HEK293 (cell line): ENCODE measurements around the gene TMEM259.

Source experiments
- GLIS2 ChIP-seq: fragments of 450-650 bp; formaldehyde crosslinking; IDR thresholded peaks from 2 replicates; pipeline ENCODE4 v1.5.1; 2016; ENCODE audit warnings: missing biosample characterization, missing genetic modification characterization
- HOXC10 ChIP-seq: sonication (generic); formaldehyde crosslinking; IDR thresholded peaks from 2 replicates; pipeline ENCODE4 v1.8.1; 2023; ENCODE audit warnings: mild to moderate bottlenecking, missing genetic modification reagents
- HOXD13 ChIP-seq: sonication (generic); formaldehyde crosslinking; IDR thresholded peaks from 2 replicates; pipeline ENCODE4 v1.8.0; 2022; ENCODE audit warnings: missing genetic modification reagents, borderline replicate concordance
- KLF1 ChIP-seq: fragments of 450-650 bp; formaldehyde crosslinking; IDR thresholded peaks from 2 replicates; pipeline ENCODE4 v1.5.1; 2016; ENCODE audit warnings: missing biosample characterization, missing genetic modification characterization
- KLF17 ChIP-seq: fragments of 450-650 bp; formaldehyde crosslinking; IDR thresholded peaks from 2 replicates; pipeline ENCODE4 v1.5.1; 2016; ENCODE audit warnings: missing biosample characterization, missing genetic modification characterization
- OVOL3 ChIP-seq: fragments of 450-650 bp; formaldehyde crosslinking; IDR thresholded peaks from 2 replicates; pipeline ENCODE4 v1.5.1; 2016; ENCODE audit warnings: missing biosample characterization, missing genetic modification characterization
- PRDM2 ChIP-seq: fragments of 450-650 bp; formaldehyde crosslinking; IDR thresholded peaks from 2 replicates; pipeline ENCODE4 v1.5.1; 2016; ENCODE audit warnings: missing biosample characterization, missing genetic modification characterization, borderline replicate concordance
- SETDB1 ChIP-seq: IDR thresholded peaks from one replicate; pipeline ENCODE4 v1.6.1; 2017; ENCODE audit warnings: mild to moderate bottlenecking, low read length, moderate library complexity, mixed read lengths; ENCODE audit not compliant: insufficient read length
- ZEB2 ChIP-seq: fragments of 450-650 bp; formaldehyde crosslinking; IDR thresholded peaks from 2 replicates; pipeline ENCODE4 v1.5.1; 2016; ENCODE audit warnings: missing biosample characterization, missing genetic modification characterization
- ZNF140 ChIP-seq: fragments of 450-650 bp; formaldehyde crosslinking; IDR thresholded peaks from 2 replicates; pipeline ENCODE4 v1.5.1; 2016; ENCODE audit warnings: missing biosample characterization, missing genetic modification characterization
- ZNF169 ChIP-seq: fragments of 450-650 bp; formaldehyde crosslinking; IDR thresholded peaks from 2 replicates; pipeline ENCODE4 v1.5.1; 2016; ENCODE audit warnings: missing biosample characterization, missing genetic modification characterization
- ZNF350 ChIP-seq: fragments of 450-650 bp; formaldehyde crosslinking; IDR thresholded peaks from 2 replicates; pipeline ENCODE4 v1.5.0; 2017; ENCODE audit warnings: missing biosample characterization, mild to moderate bottlenecking, missing genetic modification characterization
- ZNF354C ChIP-seq: fragments of 450-650 bp; formaldehyde crosslinking; IDR thresholded peaks from 2 replicates; pipeline ENCODE4 v1.5.1; 2016; ENCODE audit warnings: missing biosample characterization, missing genetic modification characterization, low read depth, borderline replicate concordance
- ZNF391 ChIP-seq: fragments of 450-650 bp; formaldehyde crosslinking; IDR thresholded peaks from 2 replicates; pipeline ENCODE4 v1.5.1; 2016; ENCODE audit warnings: low read depth, missing biosample characterization, missing genetic modification characterization, borderline replicate concordance
- ZNF473 ChIP-seq: fragments of 450-650 bp; formaldehyde crosslinking; IDR thresholded peaks from 2 replicates; pipeline ENCODE4 v1.5.1; 2017; ENCODE audit warnings: missing biosample characterization, missing genetic modification characterization
- ZNF501 ChIP-seq: fragments of 450-650 bp; formaldehyde crosslinking; IDR thresholded peaks from 2 replicates; pipeline ENCODE4 v1.5.1; 2016; ENCODE audit warnings: missing biosample characterization, missing genetic modification characterization
- ZNF623 ChIP-seq: fragments of 450-650 bp; formaldehyde crosslinking; IDR thresholded peaks from 2 replicates; pipeline ENCODE4 v1.5.1; 2016; ENCODE audit warnings: missing biosample characterization, missing genetic modification characterization
- ZNF658 ChIP-seq: fragments of 450-650 bp; formaldehyde crosslinking; IDR thresholded peaks from 2 replicates; pipeline ENCODE4; 2016; ENCODE audit warnings: missing biosample characterization, missing genetic modification characterization
- ZNF660 ChIP-seq: fragments of 450-650 bp; IDR thresholded peaks from 2 replicates; pipeline ENCODE4 v1.5.1; 2018; ENCODE audit warnings: missing biosample characterization, mild to moderate bottlenecking, missing genetic modification characterization
- ZNF664 ChIP-seq: fragments of 450-650 bp; formaldehyde crosslinking; IDR thresholded peaks from 2 replicates; pipeline ENCODE4 v1.5.1; 2016; ENCODE audit warnings: missing biosample characterization, missing genetic modification characterization
- ZNF777 ChIP-seq: fragments of 450-650 bp; formaldehyde crosslinking; IDR thresholded peaks from 2 replicates; pipeline ENCODE4 v1.5.1; 2017; ENCODE audit warnings: missing biosample characterization, missing genetic modification characterization, borderline replicate concordance
- ZSCAN16 ChIP-seq: fragments of 450-650 bp; formaldehyde crosslinking; IDR thresholded peaks from 2 replicates; pipeline ENCODE4 v1.5.1; 2016; ENCODE audit warnings: missing biosample characterization, missing genetic modification characterization
- TF ChIP-seq, protein P1 (sequence below): fragments of 450-650 bp; formaldehyde crosslinking; IDR thresholded peaks from 2 replicates; pipeline ENCODE4 v1.5.1; 2016; ENCODE audit warnings: missing biosample characterization, missing genetic modification characterization
- TF ChIP-seq, protein P2 (sequence below): fragments of 450-650 bp; formaldehyde crosslinking; IDR thresholded peaks from 2 replicates; pipeline ENCODE4 v1.5.1; 2017; ENCODE audit warnings: missing biosample characterization, missing genetic modification characterization
- TF ChIP-seq, protein P3 (sequence below): fragments of 450-650 bp; formaldehyde crosslinking; IDR thresholded peaks from 2 replicates; pipeline ENCODE4 v1.5.1; 2016; ENCODE audit warnings: missing biosample characterization, missing genetic modification characterization

Gene TMEM259

GRCh38 chr19:1026783-1027649 lies 6.1 kb upstream of the TMEM259 start (continued):
- TF ChIP-seq, protein P1, sequence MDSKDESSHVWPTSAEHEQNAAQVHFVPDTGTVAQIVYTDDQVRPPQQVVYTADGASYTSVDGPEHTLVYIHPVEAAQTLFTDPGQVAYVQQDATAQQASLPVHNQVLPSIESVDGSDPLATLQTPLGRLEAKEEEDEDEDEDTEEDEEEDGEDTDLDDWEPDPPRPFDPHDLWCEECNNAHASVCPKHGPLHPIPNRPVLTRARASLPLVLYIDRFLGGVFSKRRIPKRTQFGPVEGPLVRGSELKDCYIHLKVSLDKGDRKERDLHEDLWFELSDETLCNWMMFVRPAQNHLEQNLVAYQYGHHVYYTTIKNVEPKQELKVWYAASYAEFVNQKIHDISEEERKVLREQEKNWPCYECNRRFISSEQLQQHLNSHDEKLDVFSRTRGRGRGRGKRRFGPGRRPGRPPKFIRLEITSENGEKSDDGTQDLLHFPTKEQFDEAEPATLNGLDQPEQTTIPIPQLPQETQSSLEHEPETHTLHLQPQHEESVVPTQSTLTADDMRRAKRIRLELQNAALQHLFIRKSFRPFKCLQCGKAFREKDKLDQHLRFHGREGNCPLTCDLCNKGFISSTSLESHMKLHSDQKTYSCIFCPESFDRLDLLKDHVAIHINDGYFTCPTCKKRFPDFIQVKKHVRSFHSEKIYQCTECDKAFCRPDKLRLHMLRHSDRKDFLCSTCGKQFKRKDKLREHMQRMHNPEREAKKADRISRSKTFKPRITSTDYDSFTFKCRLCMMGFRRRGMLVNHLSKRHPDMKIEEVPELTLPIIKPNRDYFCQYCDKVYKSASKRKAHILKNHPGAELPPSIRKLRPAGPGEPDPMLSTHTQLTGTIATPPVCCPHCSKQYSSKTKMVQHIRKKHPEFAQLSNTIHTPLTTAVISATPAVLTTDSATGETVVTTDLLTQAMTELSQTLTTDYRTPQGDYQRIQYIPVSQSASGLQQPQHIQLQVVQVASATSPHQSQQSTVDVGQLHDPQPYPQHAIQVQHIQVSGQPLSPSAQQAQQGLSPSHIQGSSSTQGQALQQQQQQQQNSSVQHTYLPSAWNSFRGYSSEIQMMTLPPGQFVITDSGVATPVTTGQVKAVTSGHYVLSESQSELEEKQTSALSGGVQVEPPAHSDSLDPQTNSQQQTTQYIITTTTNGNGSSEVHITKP: peak; percentile 29; the same call in 1 of the 2 replicates
- TF ChIP-seq ZNF169 (no peak), ZSCAN16 (tag by site-specific recombination) (no peak), HOXC10 (no peak), ZNF391 (tag by site-specific recombination) (no peak; the same call in 1 of the 2 replicates), ZNF140 (tag by site-specific recombination) (no peak), ZEB2 (tag by site-specific recombination) (no peak), ZNF664 (tag by site-specific recombination) (peak; percentile 68), ZNF660 (tag by site-specific recombination) (no peak), ZNF501 (tag by site-specific recombination) (no peak), KLF1 (tag by site-specific recombination) (peak; percentile 73), ZNF623 (tag by site-specific recombination) (no peak), GLIS2 (tag by site-specific recombination) (peak; percentile 93), PRDM2 (tag by site-specific recombination) (no peak), ZNF658 (tag by site-specific recombination) (no peak), KLF17 (tag by site-specific recombination) (no peak), ZNF350 (tag by site-specific recombination) (no peak), ZNF354C (tag by site-specific recombination) (no peak), HOXD13 (CRISPR knock-in tag) (no peak), ZNF777 (tag by site-specific recombination) (peak; percentile 81; the same call in 1 of the 2 replicates), SETDB1 (no peak), ZNF473 (tag by site-specific recombination) (no peak), OVOL3 (no peak)
- TF ChIP-seq, protein P2, sequence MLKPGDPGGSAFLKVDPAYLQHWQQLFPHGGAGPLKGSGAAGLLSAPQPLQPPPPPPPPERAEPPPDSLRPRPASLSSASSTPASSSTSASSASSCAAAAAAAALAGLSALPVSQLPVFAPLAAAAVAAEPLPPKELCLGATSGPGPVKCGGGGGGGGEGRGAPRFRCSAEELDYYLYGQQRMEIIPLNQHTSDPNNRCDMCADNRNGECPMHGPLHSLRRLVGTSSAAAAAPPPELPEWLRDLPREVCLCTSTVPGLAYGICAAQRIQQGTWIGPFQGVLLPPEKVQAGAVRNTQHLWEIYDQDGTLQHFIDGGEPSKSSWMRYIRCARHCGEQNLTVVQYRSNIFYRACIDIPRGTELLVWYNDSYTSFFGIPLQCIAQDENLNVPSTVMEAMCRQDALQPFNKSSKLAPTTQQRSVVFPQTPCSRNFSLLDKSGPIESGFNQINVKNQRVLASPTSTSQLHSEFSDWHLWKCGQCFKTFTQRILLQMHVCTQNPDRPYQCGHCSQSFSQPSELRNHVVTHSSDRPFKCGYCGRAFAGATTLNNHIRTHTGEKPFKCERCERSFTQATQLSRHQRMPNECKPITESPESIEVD (tag by site-specific recombination): no peak
- TF ChIP-seq, protein P3, sequence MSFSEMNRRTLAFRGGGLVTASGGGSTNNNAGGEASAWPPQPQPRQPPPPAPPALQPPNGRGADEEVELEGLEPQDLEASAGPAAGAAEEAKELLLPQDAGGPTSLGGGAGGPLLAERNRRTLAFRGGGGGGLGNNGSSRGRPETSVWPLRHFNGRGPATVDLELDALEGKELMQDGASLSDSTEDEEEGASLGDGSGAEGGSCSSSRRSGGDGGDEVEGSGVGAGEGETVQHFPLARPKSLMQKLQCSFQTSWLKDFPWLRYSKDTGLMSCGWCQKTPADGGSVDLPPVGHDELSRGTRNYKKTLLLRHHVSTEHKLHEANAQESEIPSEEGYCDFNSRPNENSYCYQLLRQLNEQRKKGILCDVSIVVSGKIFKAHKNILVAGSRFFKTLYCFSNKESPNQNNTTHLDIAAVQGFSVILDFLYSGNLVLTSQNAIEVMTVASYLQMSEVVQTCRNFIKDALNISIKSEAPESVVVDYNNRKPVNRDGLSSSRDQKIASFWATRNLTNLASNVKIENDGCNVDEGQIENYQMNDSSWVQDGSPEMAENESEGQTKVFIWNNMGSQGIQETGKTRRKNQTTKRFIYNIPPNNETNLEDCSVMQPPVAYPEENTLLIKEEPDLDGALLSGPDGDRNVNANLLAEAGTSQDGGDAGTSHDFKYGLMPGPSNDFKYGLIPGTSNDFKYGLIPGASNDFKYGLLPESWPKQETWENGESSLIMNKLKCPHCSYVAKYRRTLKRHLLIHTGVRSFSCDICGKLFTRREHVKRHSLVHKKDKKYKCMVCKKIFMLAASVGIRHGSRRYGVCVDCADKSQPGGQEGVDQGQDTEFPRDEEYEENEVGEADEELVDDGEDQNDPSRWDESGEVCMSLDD (tag by site-specific recombination): peak; percentile 94
